ENCODE results near the gene QSOX2.

Gene QSOX2

DNA sequence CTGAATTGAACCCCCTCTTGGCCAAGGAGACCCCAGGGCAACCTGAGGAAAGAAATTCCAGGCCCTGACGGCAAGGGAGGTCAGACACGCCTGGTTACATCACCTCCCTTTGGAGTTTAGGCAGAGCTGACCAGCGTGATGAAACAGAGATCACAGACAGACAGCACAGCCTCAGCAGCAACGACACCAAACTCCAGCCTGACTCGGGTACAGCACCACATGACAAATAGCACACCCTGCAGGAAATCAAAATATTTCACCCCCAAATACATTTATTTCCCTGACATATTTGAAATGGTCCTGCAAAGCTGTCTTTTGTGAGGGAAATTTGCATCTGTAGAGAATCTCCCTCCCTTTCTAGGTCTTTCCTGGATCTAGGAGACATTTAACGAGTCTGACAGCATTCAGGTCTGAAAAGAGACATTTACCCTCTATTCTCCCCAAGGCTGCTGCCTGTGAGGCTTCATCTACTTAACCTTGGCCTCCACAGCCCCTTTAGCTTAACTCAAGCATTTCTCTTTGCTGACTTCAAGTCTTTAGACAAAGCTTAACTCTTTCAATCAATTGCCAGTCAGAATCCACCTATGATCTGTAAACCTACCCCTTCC lies 2.6 kb downstream of the QSOX2 start:
- peak overlapping the region; percentile 96; the same call in 1 of the 2 replicates for H3K4me2 ChIP-seq
- no peak overlapping the region for H3K9ac ChIP-seq
- H4K20me1 ChIP-seq (ENCODE audit: insufficient read depth), result no peaks in the 10 kb centered on the region
- H3K79me2 ChIP-seq (ENCODE audit: insufficient read depth, low read depth), result peaks cover 65% of the 10 kb centered on the region; the same call in 1 of the 2 replicates
- H3K27ac ChIP-seq, result peak overlapping the region; percentile 10; the same call in 1 of the 2 replicates
- peaks cover 18% of the 10 kb centered on the region for H3K27me3 ChIP-seq (ENCODE audit: insufficient read depth, low read depth)
- H3K4me3 ChIP-seq (IDR thresholded peaks at IDR 0.05; ENCODE audit: insufficient read depth, low read depth, low read length), result no peak overlapping the region
- no peaks in the 10 kb centered on the region for H3K36me3 ChIP-seq (ENCODE audit: insufficient read depth)
- no peak overlapping the region for H2AFZ ChIP-seq (ENCODE audit: low read depth)
- H3K4me1 ChIP-seq (ENCODE audit: low read depth, poor library complexity, severe bottlenecking), result peaks cover 33% of the 10 kb centered on the region
- TF ChIP-seq, protein P1, sequence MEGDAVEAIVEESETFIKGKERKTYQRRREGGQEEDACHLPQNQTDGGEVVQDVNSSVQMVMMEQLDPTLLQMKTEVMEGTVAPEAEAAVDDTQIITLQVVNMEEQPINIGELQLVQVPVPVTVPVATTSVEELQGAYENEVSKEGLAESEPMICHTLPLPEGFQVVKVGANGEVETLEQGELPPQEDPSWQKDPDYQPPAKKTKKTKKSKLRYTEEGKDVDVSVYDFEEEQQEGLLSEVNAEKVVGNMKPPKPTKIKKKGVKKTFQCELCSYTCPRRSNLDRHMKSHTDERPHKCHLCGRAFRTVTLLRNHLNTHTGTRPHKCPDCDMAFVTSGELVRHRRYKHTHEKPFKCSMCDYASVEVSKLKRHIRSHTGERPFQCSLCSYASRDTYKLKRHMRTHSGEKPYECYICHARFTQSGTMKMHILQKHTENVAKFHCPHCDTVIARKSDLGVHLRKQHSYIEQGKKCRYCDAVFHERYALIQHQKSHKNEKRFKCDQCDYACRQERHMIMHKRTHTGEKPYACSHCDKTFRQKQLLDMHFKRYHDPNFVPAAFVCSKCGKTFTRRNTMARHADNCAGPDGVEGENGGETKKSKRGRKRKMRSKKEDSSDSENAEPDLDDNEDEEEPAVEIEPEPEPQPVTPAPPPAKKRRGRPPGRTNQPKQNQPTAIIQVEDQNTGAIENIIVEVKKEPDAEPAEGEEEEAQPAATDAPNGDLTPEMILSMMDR (conservative IDR thresholded peaks at IDR 0.05; ENCODE audit: low read depth, low read length), result 0 out of 2 replicates have a peak, but pooled peaks have one; percentile 25

DNA sequence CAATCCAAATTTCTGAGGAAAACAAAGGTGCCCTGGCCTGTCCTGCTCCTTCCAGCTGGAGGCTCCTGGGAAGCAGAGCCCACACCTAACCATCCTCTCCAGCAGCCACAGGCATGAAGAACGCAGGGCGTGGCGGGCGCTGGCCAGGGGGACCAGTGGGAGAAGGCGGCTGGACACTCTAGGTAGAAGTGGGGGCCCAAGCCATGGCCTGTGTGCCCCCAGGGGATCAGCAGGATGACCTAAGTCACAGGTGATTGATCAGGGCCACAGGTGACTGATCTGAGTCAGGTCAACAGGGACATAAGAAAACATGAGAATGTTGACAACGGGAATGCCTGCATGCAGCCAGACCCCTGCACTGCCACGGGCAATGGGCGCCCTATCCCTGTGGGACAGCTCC lies 3.4 kb downstream of the QSOX2 start:
- Histone ChIP-seq H3K79me2 (ENCODE audit: insufficient read depth, low read depth) (peaks cover 69% of the 10 kb centered on the region; the same call in 1 of the 2 replicates), H4K20me1 (ENCODE audit: insufficient read depth) (no peaks in the 10 kb centered on the region), H3K4me2 (no peak overlapping the region), H3K4me3 (IDR thresholded peaks at IDR 0.05; ENCODE audit: insufficient read depth, low read depth, low read length) (no peak overlapping the region), H3K27ac (no peak overlapping the region), H3K36me3 (ENCODE audit: insufficient read depth) (no peaks in the 10 kb centered on the region), H3K9ac (no peak overlapping the region), H3K27me3 (ENCODE audit: insufficient read depth, low read depth) (peaks cover 11% of the 10 kb centered on the region), H3K4me1 (ENCODE audit: low read depth, poor library complexity, severe bottlenecking) (peaks cover 37% of the 10 kb centered on the region), H2AFZ (ENCODE audit: low read depth) (no peak overlapping the region)
- TF ChIP-seq, protein P1 (conservative IDR thresholded peaks at IDR 0.05; ENCODE audit: low read depth, low read length), result no peak

DNA sequence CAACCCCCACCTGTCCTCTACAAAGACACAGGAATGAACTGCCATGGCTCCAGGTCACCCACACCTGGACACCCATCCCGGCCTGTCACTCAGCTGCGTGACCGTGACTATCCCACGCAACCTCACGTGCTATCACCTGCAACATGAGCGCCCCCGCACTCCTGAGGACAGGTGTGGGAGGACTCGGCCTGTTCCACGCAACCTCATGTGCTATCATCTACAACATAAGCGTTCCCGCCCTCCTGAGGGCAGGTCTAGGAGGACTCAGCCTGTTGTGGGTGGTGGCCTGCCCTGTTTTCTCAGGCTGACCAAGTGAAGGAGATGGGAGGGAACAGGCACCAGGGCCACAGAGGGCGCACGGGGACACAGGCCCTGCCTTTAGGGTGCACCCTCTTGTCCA lies 4.1 kb downstream of the QSOX2 start:
- TF ChIP-seq, protein P1 (conservative IDR thresholded peaks at IDR 0.05; ENCODE audit: low read depth, low read length), result no peak
- H4K20me1 ChIP-seq (ENCODE audit: insufficient read depth), result no peaks in the 10 kb centered on the region
- no peak overlapping the region for H2AFZ ChIP-seq (ENCODE audit: low read depth)
- peaks cover 37% of the 10 kb centered on the region for H3K4me1 ChIP-seq (ENCODE audit: low read depth, poor library complexity, severe bottlenecking)
- H3K36me3 ChIP-seq (ENCODE audit: insufficient read depth), result no peaks in the 10 kb centered on the region
- H3K27ac ChIP-seq, result no peak overlapping the region
- H3K79me2 ChIP-seq (ENCODE audit: insufficient read depth, low read depth), result peaks cover 69% of the 10 kb centered on the region; the same call in 1 of the 2 replicates
- no peak overlapping the region for H3K9ac ChIP-seq
- no peak overlapping the region for H3K4me3 ChIP-seq (IDR thresholded peaks at IDR 0.05; ENCODE audit: insufficient read depth, low read depth, low read length)
- H3K27me3 ChIP-seq (ENCODE audit: insufficient read depth, low read depth), result peaks cover 5% of the 10 kb centered on the region; the same call in 1 of the 2 replicates
- no peak overlapping the region for H3K4me2 ChIP-seq

DNA sequence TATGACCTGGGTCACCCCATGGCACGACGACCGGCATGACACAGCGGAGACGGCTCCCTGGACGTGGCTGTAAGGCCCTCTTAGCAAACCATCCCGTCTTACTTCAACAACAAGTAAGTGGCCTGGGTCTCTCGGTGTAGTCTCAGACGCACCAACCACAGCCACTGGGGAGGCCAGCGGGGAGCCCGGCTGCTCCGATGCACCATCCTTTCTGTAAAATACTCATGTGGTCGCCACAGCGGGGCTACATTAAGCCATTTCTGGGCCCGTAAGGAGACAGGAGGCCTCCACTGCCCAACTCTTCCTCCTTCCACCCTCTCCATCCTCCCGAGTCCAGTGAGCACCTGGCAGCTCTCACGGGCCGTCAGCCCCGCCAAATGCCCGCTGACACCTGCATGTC lies 4.7 kb downstream of the QSOX2 start:
- Histone ChIP-seq H3K4me2 (no peak overlapping the region), H3K36me3 (ENCODE audit: insufficient read depth) (no peaks in the 10 kb centered on the region), H3K27ac (no peak overlapping the region), H3K4me3 (IDR thresholded peaks at IDR 0.05; ENCODE audit: insufficient read depth, low read depth, low read length) (no peak overlapping the region), H3K27me3 (ENCODE audit: insufficient read depth, low read depth) (no peaks in the 10 kb centered on the region), H4K20me1 (ENCODE audit: insufficient read depth) (no peaks in the 10 kb centered on the region), H3K79me2 (ENCODE audit: insufficient read depth, low read depth) (peaks cover 69% of the 10 kb centered on the region; the same call in 1 of the 2 replicates), H3K9ac (no peak overlapping the region), H2AFZ (ENCODE audit: low read depth) (no peak overlapping the region), H3K4me1 (ENCODE audit: low read depth, poor library complexity, severe bottlenecking) (peaks cover 33% of the 10 kb centered on the region)
- TF ChIP-seq, protein P1 (conservative IDR thresholded peaks at IDR 0.05; ENCODE audit: low read depth, low read length), result no peak
